Hematopoietic multipotent progenitor cell (in vitro differentiated cells): ENCODE measurements around the gene FEV. TPM values are rescaled to one million over a fixed set of nuclear protein-coding genes. Genes with fewer than 3 reads are reported as not detected.

ENCODE experiments used
- DNase-seq, 3 donors: peaks; one replicate each; pipeline ENCODE4 v3.0.0-alpha.2; 2011 to 2015; ENCODE audit warnings: low read depth in 2 of 3, low spot score in 2 of 3
- total RNA-seq: library from RNA; depleted of rRNA; stranded (reverse); fragments of >200 nt; gene quantifications from one replicate; pipeline ENCODE4 v1.2.3, GENCODE V29; 2012

The FEV gene
- total RNA-seq, 1 donor: not detected

DNA sequence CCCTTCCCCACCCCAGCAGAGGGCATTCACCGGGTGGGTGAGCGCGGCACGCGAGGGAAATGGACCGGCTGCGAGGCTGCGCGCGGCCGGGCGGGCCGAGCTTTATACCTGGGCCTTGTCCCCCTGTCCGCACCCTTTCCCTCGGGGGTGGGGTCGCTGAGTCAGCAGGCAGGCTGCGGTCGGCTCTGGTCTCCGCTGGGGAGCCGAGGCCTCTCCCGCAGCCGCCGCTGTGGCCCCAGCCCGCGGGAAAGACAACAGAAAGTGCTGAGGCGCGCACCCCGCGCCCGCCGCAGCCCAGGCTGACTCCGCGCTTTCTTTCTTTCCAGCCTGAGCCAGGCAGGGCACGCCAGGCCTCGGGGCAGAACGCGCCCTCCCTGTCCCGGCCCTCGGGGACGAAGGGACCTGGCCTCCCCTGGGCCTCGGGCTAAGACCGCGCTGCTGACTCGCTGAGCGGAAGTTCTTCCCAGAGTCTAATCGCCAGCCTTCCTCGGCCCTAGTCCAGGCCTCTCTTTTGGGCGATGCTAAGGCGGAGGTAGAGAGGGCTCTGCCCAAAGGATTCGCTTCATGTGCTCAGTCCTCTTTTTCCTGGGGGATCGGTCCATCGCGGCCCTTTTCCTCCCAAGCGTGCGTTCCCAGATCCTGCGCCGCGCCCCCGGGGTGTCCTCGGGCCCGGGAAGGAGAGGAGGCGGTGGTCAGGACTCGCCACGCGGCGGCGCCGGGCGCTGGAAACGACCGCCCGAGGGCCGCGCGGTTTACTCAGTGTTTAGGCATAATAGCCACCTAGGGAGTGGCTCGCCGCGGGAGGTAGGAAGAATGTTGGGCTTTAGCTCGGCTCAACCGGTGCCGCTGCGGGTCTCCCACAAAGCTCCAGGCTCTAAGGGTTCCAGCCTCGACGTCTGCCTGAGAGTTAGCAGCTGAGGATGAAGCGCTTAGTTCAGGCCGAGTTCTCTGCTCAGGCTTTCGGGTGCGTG is 8.6 kb upstream of the FEV start, which contains the start of gene CRYBA2:
Gene CRYBA2 (minus strand): TSS at position 78 of the 971 bp plus-strand sequence. CDS start 246 bp downstream, outside the sequence.
- DNase-seq: peak in 1 of 3 donors; percentile 28

DNA sequence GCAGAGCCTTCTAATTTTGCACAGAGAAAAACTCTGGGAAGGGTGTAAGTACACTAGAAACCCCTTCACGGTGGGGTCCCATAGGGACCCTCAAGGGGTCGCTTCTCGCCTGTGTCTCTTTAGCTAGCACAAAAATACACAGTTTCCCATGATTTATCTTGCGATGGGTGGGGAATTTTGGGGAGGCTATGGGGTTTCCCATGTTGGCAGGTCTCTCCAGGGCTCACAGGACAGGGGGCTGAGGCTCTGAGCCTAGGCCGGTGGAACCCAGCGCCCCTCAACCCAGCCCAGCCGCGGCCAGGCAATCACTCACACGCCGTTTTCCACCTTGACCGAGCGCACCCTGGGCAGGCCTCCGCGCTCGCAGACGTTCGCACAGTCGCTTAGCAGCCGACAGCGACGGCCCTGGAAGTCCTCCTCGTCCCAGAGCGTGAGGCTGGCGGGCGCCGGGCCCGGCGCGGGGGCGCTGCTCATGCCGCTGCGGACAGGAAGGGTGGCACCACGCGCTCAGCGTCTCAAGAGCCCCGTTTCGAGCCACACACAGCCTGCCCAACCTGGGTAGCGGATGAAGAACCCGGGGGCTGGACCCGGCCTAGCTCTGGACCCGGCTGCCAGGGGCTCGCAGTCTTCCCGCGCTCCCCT is 7.8 kb upstream of the FEV start:
- DNase-seq: no peak

DNA sequence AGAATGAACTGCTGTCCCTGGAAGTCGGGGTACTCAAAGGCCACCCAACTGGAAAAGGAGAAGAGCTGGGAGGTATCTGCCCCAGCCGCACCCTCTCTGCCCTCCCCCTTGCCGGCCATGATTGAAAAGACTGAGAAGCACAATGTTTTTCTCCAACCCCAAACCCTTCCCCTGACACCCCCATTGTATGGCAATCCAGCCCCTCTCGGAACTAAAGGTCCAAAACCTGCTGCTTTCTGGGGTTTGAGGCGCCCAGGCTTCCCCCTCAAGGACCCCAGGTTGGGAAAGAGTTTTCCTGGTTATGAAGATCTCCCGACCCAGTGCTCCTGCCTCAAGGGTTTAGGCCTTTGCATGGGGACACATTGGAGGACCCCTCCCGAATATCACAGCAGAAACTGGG is 7.2 kb upstream of the FEV start:
- no peak for DNase-seq

DNA sequence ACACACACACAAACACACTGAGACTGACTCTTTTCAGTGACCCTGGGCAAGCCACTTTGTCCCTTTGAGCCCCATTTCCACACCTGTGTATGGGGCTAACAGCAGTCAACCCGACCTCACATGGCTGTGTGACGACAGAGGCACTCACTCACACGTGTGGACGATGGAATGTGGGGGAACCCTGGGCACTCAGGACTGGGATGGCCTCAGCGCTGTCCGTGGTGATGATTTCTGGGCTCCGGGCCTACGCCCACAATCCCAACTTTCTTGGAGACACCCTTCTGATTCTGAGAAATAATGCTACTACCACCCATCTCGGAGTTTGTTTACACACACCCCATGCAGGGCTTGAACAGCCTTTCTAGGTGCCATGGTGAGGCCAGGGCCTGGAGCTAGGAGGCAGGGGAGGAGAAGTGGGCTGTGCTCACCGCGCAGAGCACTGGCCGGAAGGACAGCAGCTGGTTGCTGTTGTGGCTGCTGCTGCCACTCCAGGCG is 6.7 kb upstream of the FEV start:
- DNase-seq: no peak

DNA sequence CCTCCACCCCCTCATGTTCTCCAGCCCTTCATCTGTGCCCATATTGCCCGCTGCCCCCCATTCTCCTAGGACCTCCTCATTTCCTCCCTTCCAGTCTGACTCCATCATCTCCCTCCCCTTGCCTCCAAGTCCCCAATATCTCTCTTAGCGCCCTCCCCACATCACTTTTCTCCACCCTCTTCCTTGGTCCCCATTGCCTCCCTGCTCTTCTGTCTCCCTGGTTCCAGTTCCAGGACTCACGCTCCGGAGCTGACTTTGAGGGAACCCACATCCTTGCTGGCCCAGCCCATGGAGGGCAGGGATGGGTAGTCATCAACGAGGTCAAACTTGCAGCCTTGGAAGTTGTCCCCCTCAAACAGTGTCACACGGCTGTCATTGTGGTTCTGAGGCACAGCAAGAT is 5.6 kb upstream of the FEV start:
- no peak for DNase-seq

DNA sequence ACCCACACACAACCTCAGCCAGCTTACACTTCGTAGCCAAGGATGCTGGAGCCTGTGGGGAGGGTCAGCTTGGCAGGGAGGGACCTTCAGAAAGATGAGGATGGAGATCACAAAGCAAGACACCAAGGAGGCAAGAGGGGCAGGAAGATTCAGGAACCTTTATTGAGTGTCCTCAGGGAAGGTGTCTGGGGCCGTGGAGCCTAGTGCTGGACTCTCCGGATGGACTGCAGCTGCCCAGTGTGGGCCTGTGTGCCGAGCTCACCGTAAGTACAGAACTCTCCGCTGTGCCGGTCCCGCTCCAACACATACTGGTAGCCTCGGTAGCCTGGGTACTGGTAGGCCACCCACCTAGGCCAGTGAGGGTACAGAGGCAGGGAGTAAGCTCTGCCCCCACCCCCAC is 5.1 kb upstream of the FEV start:
- no peak for DNase-seq

DNA sequence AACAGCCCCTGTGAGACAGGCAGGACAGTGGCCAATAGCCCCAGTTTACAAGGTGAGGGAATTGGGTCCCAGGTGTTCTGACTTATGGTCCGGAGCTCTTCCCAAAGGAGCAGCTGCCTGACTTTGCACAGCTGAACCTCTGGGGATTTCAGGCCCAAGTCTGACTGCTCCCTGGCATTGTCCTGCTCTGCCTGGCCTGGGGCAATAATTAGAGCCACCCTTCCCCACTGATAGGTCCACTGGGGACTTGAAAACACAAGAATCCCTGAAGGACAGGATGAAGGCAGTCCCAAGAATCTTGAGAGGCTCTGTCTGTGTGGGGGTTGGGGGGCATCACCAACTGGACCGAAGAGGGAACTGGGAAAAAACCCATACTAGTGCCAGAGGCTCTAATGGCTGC is 3.7 kb upstream of the FEV start:
- DNase-seq: no peak

DNA sequence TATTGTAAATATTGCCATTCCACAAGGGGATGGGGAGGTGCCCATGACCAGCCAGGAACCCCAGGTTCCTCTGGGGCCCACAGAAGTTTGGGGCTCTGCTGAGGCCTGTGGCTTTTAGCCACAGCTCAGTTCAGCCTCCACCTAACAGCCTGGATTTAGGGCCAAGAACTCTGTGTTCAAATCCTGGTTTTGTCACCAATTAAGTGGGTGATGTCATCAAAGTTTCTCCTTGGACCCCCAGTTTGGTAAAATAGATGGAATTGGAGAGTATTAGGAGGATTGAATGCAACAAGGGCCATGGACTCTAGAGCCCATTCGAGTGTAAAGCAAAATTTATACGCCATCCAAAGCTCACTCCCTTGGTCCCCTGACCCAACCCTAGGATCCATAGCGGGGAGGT is 3.2 kb upstream of the FEV start:
- no peak for DNase-seq

DNA sequence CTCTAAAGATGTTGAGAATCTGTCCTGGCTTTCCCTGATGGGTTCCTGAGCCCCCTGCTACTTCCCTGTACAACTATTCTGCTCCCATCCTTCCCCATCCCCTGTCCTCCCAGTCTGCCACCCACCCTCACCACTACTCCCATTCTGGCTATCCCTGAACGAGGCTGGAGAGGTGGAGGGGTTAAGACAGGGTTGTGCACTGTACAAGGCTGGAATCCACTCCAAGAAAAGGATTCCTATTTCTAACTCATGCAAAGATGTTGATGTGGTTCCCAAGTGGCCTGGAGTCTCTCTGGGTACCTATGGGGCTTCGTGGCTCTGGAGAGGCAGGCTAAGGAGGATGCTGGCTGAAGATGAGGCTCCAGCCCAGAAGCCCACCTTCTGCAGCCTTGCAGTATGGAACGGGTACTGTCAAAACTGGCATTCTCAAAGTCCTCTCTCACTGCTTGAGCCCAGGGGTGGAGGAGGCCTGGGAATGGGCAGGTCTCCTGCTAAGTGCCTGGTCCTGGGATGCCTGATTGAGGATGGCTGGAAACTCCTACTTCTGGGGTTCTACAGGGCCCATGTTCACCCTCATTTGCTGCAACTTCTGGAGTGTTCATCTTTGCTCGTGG is 1.3 kb upstream of the FEV start:
- no peak for DNase-seq

DNA sequence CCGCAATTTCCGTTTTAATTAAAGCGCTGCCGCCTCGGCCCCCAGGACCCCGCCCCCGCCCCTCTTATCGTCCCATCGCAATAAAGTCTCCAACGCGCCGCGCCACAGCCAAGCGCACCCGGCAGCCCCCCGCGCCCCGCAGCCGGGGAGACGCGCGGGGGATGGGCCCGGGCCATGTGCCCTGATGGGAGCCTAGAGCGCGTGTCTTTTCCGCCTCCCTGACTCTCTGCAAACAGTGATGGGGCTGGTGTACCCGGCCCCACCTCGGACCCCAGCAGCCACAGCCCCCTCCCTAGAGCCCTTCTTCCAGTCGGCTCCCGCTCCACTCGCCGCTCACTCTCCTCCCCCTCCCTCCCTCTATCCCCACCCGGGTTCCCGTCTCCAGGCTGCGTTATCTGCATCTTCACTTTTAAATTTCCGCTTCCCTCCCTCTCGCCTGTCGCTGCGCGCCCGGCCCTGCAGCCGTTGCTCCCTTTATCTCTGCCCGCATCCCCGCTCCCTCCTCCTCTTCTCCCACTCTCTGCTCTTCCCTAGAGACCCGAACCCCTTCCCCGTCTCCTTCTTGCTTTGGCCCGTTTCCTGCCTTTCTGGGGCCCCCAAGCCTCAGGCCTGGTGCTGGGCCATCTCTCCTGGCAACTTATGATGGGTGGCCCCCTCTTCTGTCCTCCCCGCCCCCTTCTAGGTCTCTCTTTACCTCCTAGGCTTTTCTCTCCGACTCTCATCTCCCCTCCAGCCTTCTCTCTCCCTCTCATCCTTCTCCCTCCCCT is 524 bp upstream of the FEV start:
- no peak for DNase-seq

DNA sequence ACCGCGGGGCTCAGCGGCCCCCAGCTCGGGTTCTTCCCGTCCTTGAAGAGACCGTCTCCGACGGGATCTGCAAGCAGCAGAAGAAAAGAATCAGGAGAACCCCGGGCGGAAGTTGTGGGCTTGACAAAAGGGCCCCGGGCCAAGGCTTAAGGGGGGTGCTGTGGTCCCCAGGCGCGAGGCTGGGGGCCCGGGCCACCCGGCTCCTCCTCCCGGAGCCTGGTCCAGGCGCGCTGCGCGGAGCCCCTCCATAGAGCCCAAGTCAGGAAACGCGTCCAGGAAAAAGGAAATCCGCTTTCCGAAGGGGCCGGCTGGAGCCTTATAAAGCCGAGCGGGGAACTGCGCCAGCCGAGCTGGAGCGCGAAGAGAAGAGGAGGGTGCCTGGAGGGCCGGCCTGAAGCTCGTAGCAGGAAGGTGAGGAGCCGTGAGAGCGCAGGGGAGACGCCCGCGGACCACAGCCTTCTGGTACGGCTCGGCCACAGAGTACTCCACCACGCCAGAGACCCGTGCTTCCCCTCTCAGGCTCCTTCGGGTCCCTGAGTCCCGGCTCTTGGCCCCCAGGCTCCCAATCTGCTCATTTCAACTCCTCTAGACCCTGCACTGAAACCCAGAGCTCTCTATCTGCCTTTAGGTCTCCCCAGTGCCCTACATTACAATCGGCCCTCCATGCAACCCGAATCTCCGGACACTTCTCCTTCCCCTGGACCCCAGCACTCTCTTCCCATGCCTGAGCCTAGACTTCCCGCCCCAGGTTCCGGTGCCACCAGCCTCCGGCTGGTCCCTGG is 554 bp downstream of the FEV start:
- DNase-seq: no peak

DNA sequence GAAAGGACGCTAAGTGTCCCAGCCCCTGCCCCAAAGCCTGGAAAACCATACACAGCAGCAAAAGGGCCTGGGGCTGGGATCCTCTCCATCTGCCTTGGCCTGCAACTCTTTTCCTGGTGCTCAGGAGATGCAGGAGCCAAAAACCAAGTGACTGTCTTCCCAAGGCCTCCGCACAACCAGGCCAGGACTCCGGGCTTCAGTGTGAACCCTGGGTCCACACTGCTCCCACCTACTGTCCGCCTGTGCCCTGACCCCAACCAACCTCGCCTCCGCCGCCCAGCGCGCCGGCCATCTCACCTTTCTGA is 1.1 kb downstream of the FEV start:
- DNase-seq: no peak

DNA sequence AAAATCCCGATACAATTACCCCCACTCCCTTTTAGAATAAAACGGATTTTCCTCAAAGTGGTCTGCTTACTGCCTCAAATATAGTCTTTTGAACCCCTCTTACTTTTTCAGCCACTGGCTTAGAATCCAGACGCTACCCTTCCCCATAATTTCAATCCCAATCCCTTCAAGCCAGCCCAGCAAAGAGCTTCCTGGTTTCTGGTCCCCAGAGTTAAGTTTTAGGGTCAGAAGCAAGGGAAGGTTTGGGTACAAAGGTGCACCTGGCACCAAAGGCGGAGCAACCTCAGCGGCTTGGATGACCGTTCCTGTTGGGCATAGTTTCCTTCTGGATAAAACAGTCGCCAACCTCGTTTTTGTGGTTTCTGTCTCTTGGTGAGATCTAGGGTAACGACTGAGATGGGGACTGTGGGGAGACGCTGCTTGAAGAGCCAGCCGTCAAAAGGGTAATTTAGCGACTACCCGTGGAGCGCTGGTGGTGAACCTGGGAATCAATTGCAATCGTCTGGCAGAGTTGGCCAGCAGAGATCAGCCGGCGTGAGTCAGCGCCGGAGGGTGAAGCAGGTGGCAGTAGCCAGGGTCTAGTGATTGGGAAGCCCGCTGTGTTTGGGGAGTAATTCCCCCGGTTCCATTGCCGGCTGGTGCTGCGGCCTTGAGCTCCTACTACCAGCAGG is 1.6 kb downstream of the FEV start:
- DNase-seq: no peak

DNA sequence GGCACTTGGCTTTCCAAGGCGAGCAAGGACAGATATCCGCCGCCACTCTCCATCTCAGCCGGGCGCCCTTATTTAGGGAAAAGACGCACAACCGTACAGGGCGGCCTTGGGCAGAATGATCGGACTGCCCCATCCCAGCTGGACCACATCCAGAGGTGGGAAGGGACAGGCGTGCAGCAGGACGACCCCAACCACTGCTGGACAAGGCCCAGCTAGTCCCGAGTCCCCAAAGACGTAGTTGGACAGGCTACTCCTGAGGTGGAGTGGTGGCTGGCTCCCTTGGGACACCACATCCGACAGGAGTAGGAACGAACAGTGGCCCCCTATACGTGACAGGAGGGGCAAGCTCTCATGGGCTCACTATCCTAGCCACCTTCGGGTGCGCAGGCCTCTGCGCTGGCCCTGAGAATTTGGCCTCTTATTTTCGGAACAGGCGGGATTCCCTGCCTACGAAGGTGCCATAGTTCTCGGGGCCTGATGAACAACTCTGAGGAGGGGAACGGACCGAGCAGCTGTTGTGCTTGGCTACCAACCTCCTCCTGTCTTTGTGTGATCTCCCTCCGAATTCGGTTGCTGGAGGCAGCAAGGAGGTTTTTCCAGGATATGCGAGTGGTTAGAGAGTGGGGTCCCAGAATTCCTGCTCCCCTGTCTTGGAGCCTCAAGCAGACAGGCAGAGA is 2.3 kb downstream of the FEV start:
- no peak for DNase-seq

DNA sequence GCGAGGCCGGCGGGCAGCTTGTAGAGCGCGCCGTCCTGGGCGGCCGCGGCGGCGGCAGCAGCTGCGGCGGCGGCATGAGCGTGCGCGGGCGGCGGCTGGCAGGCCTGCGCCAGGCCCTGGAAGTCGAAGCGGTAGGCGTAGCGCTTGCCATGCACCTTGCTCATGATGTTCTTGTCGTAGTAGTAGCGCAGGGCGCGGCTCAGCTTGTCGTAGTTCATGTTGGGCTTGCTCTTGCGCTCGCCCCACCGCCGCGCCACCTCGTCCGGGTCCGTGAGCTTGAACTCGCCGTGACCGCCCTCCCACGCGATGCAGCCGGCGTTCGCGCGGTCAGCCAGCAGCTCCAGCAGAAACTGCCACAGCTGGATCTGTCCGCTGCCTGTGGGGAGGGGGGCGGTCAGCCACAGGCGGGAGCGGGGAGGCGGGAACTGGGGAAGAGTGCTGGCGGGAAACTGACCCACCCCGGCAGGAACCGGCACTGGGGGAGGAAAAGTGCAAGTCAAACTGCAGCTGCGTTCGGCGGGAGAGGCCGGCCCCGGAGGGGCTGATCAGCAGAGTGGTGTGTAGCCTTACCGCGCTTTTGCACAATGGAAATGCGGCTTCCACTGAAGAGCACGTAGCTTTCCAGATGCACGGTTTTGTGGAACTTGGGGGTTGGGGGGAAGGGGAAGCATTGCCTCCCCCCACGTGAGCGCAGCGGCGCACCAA is 3.0 kb downstream of the FEV start:
- peak in 1 of 3 donors; percentile 48 for DNase-seq

DNA sequence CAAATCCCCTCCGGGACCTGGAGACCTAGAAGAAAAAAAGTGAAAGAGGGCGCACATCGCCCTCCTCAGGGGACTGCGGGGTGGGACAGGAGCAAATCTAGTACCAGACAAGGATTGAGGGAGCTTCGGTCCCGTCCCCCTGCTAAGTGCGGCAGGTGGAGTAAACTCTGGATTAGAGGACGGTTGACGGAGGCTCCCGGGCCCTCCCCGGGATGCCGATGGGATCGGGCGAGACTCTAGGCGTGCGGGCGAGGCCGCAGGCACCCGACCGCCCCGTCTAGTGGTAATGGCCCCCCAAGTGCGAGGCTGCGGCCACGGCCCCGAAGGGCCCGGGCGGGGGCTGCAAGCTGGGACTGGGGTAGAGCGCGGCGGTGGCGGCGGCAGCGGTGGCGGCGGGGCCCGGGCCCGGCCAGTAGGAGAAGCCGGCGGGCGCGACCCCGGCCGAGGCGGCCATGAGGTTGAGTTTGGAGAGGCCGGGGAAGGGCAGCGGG is 3.5 kb downstream of the FEV start:
- DNase-seq: no peak

DNA sequence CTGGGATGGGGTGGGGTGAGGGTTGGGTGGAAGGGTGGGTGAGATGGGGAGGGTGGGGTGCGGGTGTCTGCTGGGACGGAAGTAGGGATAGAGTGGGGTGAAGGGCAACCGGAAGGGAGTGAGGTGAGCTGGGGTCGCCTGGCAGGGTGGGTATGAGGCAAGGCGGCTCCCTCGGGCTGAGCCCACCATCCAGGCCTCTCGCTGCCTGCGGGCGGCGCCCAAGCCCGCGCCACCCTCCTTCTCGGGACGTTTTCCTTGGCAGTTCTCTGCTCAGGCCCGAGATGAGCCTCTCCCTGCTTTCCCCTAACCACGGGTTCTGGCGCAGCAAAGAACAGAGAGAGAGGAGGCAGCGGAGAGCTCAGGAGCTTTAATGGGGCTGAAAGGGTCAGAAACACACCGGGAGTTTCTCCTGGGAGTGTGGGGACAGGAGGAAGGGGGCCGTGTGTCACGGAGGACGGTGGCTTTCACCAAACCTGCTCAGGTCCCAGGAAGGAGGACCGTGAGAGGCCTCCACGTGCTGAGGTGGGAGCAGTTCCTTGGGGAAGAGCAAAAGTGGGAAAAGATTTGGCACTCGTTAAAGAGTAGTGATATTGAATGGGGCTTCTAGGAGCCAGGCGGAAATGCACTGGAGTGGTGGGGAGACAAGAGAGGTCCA is 4.1 kb downstream of the FEV start:
- no peak for DNase-seq
